Measurements from ENCODE around the gene NFIB.

Gene NFIB

DNA sequence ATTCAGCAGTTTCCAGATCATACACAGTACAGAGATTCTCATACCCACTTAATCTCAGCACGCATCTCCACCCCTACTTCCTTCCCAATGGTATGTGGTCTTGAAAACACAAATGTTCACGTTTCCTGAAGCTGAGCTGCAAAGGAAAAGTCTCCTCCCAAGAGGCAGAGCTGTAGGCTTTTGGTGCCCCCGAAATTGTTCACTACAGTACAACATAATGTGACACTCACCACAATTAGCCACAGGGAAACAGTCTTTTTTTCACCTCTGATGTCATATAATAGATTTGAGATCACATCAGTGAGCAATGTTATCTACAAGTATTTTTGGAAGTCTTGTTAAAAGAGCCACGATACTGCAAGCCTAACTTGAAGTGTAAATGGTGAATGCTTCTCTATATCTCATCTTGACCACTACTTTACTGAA is 40.2 kb downstream of the NFIB start:
- DNase-seq (ENCODE audit: low spot score), result no peak

GRCh38 chr9:14272927-14273528 is 40.9 kb downstream of the NFIB start:
- no peak for DNase-seq (ENCODE audit: low spot score)

DNA sequence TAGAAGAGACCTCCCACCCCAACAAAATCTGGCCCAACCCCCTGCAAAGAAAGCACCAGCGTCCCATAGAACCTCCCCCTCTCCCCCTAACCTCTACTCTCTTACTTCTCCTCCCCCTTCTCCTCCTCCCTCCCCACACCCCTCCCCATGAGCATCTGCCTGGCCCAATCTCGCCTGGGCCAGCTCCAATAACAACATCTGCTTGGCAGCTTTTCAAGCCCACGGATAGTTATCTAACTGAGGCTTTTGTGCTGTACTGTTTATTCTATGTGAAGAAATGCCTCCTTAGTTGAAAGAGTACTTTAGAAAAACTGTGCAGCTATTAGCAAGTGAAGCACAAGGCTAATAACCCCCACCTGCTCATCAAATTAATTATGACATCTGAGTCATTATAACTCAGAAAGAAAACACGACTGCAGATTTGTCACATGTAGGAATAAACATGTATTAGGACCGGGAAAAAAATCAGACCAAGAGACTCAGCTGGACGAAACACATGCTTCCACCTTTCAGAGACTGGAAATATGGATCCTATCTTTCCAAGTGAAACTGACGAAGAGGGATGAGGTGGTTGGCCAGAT is 42.8 kb downstream of the NFIB start:
- no peak for DNase-seq (ENCODE audit: low spot score)

DNA sequence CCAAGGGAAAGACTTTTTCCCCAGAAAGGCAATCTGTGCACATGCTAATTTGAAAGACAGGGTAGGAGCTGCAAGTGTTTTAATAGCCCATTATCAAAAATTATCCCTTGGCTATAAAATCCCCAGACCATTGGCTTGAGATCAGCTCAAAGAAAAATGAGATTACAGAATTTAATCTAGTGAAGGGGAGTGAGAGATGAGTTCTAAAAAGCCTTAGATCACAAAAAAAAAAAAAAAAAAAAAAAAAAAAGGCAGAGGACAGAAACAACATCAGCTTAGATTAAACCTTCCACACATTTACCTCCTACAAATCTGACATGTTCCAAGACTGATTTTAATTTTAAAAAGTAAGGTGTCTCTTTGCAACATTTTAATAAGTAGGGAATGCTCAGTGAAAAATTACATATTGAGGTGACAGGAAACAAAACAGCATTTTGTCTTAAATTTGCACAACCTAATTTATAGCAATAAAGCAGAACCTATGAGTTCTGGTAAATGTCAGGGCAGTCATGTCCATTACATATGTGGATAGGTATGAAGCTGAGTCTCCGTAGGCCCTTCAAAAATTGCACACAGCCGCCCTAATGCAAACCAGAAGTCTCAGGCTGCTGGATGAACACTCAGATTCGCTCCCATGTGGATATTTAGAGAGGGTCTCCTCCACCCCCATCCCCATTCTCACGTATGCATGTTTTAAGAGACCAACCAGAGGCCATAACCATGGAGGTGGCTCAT is 43.4 kb downstream of the NFIB start:
- no peak for DNase-seq (ENCODE audit: low spot score)

DNA sequence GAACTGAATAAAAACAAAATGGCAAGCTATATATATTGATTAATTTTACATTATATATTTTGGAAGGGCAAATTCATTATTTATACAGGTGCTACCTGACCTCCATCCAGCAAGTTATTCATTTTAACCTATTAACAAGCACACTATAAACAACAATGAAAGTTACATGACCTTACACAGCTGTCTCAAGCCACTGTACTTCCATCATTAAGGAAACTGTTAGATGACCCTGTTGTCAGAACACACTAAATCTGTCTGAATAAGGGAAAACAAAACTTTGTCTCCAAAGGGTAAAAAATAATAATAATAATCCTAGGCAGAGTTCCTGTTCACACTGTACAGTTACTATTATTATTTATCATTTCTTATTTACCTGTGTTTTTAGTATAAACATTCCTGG is 44.0 kb downstream of the NFIB start:
- DNase-seq (ENCODE audit: low spot score), result no peak

DNA sequence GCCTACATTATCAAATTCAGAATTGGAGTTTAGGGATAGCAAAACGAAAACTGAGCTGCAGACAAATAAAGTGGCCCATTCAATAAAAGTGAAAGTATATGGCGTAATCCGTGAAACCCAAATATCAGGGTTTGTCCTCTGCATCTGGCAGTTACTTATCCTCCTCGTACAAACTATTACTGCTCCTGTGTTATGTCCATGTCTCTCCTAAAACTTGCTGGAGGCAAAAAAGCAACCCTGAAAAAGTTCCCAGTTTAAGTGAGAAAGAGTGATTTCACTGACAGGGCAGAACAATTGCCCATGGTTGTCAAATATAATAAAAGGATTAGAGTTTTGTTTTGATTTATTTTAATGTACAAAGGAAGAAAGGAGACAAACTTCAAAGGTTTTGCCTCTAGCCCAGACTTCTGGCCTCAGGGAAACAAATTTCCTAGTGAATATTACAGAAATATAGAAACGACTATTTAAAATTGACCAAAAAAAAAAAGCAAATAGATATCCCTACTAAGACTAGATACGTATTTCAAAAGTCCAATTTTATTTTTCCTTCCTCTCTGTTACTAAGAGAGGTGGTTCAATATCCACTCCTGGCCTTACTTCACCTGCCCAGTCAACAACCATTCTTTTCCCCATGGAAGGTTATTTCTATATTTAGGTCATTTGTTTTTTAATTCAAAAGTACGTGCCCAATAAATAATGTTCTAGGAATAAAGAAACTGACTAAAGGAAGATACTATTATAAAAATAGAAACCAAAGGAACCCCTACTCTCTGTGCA is 50.0 kb downstream of the NFIB start:
- DNase-seq (ENCODE audit: low spot score), result no peak

DNA sequence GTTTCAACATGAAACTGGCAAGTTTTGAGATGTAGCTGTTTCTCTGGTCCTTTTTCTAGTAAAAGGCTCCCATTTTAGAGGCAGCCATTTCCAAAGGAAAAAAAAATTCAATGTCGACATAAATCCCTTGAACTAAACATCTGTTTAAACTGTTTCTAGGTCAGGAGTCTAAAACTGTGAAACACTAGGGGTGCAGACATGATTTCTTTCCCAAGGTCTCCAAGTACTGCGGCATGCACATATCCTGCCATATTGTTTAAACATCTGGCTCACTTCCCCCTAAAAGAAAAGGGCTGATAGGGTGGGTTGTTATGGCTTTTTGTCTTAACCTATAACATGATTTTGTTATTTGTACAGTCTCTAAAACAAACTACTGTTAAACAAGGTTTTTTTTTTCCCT is 51.1 kb downstream of the NFIB start:
- no peak for DNase-seq (ENCODE audit: low spot score)

DNA sequence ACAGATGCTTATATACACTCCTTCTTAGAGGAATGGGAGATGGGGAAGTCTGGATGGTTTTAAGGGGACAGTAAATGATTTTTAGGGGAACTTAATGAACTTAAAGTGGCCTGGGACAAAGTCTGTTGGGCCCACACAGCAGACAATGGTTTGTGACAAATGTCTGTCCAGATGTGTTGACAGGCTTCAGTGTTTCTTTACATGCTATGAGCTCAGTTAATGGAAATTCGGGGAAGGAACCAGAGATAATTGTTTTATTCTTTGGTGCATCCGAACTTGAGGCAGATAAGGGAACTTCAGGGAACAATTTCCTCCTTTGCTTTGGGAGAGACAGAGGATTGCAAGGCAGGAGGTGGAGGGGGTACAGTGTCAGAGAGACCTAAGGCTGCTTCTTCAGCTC is 52.3 kb downstream of the NFIB start:
- no peak for DNase-seq (ENCODE audit: low spot score)

DNA sequence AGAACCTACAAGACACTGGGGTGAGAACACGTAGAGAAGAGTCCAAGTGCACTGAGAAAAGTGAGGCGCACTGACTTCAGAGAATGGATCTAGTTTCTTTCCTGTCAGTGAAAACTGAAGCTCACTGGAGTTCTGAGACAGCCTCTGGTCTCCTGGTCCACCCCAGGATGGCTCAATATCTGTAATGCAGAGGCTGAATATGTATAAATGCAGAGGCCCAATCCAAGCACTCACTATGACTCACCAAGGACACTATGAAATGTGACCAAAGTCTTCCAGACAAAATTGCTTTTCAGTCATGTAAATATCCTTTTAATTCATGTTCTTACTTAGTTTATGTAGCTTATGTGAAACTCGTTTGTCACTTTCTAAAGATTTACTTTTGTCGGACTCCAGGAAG is 53.8 kb downstream of the NFIB start:
- no peak for DNase-seq (ENCODE audit: low spot score)

DNA sequence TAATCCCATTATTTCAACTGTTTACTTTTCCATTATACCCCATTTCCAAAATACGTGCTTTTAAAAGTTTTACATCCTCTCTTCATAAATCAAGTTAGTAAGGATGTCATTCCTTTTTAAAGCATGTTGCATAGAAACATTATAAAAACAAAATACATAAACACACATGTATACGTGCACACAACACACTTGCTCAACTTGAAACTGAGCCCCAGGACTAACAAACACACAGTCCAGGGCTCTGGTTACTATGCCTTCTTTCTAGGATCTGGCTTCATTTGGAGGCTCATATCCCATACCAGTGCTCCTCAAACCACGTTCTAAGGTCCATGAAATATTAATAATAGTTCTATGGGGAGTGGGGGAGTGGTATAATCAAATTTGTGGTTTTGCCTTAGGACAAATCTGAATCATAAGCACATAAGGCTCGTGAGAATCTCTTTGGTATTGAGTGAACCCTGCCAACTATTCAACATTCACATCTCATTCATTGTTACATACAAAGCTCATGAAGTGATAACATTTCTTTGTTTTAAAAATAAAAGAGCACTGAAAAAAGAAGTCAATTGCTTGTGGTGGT is 55.2 kb downstream of the NFIB start:
- no peak for DNase-seq (ENCODE audit: low spot score)

- no peak for DNase-seq (ENCODE audit: low spot score)
Measured at GRCh38 chr9:14258156-14258555, 55.8 kb downstream of the NFIB start.

DNA sequence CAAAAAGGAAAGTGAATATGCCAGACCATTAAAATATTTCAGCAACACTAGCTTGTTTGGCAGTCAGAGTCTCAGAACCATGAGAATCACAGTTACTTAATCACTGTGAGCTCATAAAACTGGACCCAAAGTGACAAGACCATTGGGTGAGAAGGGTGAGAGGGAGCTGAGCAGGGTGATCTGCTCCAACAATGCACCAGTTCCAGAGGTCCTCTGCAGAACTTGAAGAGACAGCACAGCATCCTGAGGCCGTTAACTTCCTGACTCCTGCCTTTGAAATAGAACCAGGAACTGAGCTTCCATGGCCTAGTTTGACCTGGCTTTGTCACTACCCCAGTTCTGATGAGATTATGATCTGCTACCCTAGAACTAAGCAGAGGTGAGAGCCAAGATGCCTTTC is 57.4 kb downstream of the NFIB start:
- DNase-seq (ENCODE audit: low spot score), result no peak

DNA sequence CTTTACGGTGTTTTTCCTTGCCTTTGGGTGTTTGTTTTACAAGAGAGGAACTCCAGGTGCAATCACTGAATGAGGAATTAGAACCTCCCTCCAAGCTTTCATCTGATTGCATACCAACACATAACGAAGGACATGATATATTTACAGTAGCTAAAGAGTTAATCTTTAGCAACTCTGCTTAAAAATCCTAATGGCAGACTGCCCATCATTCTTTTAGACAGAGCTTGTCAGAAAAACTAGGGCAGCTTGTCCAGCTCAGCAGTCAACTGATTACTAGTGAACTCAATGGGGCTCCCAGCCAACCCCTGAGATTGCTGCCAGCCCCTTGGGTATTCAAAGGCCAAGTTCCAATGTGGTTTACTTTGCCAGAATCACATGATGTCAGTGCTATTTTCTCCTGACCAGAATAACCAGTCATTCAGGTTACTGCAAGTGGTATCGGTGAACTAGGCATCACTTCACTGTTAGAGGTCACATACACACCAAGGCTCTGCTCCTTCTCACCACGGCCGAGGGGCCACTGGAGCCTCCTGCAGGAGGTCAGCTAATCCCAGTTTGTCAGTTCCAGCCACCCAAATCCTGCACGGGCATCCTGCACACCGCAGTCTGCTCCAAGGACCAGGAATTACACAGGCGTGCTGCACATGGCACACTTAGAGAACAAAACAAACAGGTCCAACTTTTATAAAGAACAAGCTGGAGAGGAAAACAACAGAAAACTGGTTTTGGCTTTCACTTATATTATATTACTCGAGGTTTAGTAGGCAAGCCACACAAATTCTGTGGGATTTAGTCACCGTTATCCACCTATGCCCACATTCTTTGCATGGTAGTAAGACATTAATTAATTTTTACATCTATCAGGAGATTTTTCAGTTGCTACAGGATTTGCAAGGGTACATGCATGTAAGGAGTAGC is 62.5 kb downstream of the NFIB start:
- DNase-seq (ENCODE audit: low spot score), result peak; percentile 96

- no peak for DNase-seq (ENCODE audit: low spot score)
Measured at GRCh38 chr9:14250794-14251153, 63.2 kb downstream of the NFIB start.

DNA sequence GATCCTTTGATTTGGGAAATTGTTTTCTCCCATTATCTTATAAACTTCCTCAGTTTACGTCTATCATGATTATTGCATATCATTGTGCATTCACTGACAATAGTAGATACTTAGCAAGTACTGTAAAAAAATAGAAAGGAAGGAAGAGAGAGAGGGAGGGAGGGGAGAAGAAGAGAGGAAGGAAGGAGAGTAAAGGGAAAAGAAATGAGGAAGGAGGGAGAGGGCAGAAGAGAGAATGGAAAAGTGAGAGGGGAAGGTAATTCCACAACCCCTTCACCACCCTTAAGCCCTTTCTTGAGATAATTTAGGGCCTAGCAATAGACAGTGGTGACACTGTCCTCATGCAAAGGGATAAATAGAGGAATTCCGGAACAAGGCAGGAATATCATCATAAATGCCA is 64.4 kb downstream of the NFIB start:
- DNase-seq (ENCODE audit: low spot score), result no peak

DNA sequence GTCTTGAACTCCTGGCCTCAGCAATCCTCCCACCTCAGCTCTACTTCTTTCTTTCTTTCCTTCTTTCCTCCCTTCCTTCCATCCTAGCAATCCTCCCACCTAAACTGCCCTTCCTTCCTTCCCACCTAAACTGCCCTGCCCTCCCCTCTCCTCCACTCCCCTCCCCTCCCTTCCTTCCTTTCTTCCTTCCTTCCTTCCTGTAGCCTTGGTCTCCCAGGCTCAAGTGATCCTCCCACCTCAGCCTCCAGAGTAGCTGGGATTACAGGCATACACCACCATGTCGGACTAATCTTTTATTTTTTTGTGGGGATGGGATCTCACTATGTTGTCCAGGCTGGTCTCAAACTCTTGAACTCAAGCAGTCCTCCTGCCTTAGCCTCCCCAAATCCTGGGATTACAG is 65.8 kb downstream of the NFIB start:
- DNase-seq (ENCODE audit: low spot score), result no peak

DNA sequence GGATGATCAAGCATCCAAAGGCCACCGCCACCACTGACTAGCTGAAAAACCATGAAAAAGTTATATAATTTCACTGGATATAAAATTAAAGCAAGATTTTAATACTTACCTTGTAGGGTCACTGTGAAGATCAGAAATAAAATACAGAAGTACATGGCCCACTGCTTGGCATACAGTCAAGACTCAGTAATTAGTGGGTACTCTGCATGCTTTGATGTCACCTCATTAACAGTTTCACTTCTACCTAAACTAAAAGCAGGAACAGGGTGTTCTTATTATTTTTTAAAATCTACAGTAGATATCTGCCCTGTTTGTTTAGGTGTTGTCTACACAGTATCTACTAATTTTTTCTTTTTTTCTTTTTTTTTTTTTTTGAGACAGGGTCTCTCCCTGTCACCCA is 66.4 kb downstream of the NFIB start:
- DNase-seq (ENCODE audit: low spot score), result no peak

- no peak for DNase-seq (ENCODE audit: low spot score)
Measured at GRCh38 chr9:14246951-14247350, 67.0 kb downstream of the NFIB start.

- no peak for DNase-seq (ENCODE audit: low spot score)
Measured at GRCh38 chr9:14245901-14246525, 67.9 kb downstream of the NFIB start.

DNA sequence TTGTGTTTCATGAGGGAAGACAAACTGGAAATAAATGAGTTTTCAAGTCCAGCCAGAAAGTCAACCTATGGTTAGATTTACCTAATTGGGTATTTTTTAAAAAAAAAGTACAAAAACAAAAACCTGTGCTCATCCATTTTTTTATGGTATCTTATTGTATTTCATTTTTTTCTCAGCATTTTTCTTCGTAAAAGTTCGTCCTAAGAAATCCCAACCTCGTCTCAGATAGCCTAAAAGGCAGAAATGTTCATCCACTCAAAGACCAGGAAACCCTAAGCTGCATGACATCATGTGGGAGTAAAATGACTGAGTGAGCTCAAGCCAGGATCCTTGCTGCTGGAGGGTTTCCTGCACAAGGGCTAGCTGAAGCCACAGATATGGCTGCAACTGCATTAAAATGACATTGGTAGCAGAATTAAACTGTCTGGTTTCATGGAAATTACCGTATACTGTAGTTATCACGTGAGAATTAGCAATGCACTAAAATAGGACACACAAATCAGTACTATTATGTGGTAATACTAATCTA is 70.4 kb downstream of the NFIB start:
- no peak for DNase-seq (ENCODE audit: low spot score)
